ENCODE results near the gene MARCHF3. TPM values are rescaled to one million over a fixed set of nuclear protein-coding genes. Genes with fewer than 3 reads are reported as not detected.
"Not testable (repeated sequence)": the region's sequence is repeated elsewhere in the genome, so short reads cannot be mapped to it uniquely, and the experiment has no call there.

The MARCHF3 gene
- total RNA-seq, 1 donor from 2014 or later: 16.5 TPM

DNA sequence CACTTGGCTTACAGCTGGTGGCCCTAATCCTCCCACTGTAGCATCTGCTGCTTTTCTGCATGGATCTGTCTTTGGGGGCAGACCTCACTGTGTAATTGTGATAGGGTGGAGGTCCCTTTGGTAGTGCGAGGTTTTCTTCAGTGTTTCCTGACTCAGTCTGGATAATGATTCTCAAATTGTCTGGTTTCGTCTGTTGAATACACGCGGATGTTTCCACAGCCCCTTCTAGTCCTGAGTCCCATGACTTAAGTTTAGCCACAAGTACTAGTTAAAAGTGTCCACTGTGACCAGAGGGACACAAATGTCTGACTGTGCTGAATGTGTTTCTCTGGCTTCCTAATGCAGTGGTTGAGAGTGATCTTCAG lies 182.9 kb downstream of the MARCHF3 start:
- no peak overlapping the region for H3K4me2 ChIP-seq (ENCODE audit: low read length)
- H3K27ac Mint-ChIP-seq (ENCODE audit: unreplicated experiment): no peak overlapping the region

DNA sequence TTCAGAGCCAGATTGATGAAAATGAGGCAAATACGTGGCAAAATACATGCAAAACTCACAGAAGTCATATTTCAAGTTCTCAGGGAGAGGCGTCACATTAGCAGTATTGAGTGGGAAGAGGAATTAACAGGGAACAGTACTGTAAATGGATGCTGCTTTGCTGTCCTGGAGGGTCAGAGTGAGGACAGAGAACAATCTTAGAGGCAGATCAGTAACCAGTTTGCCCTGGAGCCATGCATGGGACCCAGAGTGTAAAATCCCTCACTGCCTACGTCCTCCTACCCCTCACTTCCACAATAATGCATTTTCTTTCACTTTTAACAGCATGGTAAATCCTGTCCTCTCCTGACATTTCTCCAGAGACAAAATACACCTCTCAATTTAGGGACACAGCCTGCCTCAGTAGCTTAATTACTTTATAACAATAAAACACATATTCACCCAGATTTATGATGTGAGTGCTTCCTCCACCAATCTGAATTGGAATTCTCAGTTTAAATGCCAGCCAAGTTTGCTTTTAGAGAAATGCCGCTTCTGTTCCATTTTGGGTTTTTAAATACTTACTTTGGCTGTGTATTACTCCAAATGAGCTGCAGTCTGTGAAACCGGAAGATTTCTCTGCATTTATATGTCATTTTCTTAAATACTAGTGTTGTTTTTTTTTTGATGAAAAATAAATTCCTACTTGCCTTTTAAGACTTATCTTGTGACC lies 183.5 kb downstream of the MARCHF3 start:
- Histone ChIP-seq H4K20me1 (ENCODE audit: insufficient read depth, low read length) (no peaks in the 10 kb centered on the region), H3K27me3 (ENCODE audit: insufficient read depth, low read length) (no peaks in the 10 kb centered on the region), H3K36me3 (ENCODE audit: insufficient read depth, low read length) (no peaks in the 10 kb centered on the region), H3K9me3 (ENCODE audit: insufficient read depth, low read depth, low read length) (no peaks in the 10 kb centered on the region), H3K4me3 (ENCODE audit: insufficient read depth, low read depth, low read length) (no peak overlapping the region), H3K79me2 (ENCODE audit: insufficient read depth, low read length) (no peaks in the 10 kb centered on the region), H3K9ac (ENCODE audit: low read length) (no peak overlapping the region), H3K27ac (ENCODE audit: low read depth, low read length) (no peak overlapping the region), H3K4me2 (ENCODE audit: low read length) (no peak overlapping the region), H3K4me1 (ENCODE audit: insufficient read depth, low read length) (peaks cover 7% of the 10 kb centered on the region), H2AFZ (ENCODE audit: low read depth, low read length) (no peak overlapping the region)
- H3K27me3 Mint-ChIP-seq (ENCODE audit: low read depth, unreplicated experiment): peaks cover 7% of the 10 kb centered on the region
- DNase-seq (ENCODE audit: low read depth) (no peak), FAIRE-seq (no peak)
- no peak for TF ChIP-seq EZH2 (IDR thresholded peaks at IDR 0.05; ENCODE audit: insufficient read depth, low read length)
- TF ChIP-seq, protein P1, sequence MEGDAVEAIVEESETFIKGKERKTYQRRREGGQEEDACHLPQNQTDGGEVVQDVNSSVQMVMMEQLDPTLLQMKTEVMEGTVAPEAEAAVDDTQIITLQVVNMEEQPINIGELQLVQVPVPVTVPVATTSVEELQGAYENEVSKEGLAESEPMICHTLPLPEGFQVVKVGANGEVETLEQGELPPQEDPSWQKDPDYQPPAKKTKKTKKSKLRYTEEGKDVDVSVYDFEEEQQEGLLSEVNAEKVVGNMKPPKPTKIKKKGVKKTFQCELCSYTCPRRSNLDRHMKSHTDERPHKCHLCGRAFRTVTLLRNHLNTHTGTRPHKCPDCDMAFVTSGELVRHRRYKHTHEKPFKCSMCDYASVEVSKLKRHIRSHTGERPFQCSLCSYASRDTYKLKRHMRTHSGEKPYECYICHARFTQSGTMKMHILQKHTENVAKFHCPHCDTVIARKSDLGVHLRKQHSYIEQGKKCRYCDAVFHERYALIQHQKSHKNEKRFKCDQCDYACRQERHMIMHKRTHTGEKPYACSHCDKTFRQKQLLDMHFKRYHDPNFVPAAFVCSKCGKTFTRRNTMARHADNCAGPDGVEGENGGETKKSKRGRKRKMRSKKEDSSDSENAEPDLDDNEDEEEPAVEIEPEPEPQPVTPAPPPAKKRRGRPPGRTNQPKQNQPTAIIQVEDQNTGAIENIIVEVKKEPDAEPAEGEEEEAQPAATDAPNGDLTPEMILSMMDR (IDR thresholded peaks at IDR 0.05; ENCODE audit: insufficient read depth, low read depth, low read length): no peak
- H3K9me3 Mint-ChIP-seq (ENCODE audit: unreplicated experiment): no peaks in the 10 kb centered on the region
- no peaks in the 10 kb centered on the region for H3K36me3 Mint-ChIP-seq (ENCODE audit: low read depth, unreplicated experiment)
- peaks cover 12% of the 10 kb centered on the region for H3K4me1 Mint-ChIP-seq (ENCODE audit: low read depth, unreplicated experiment)
- H3K27ac Mint-ChIP-seq (ENCODE audit: unreplicated experiment): no peak overlapping the region
- H3K4me3 Mint-ChIP-seq (ENCODE audit: unreplicated experiment): no peak overlapping the region

More for the DNA sequence above, 182.9 kb downstream of the MARCHF3 start:
- no peaks in the 10 kb centered on the region for H3K36me3 Mint-ChIP-seq (ENCODE audit: low read depth, unreplicated experiment)
- H3K9me3 Mint-ChIP-seq (ENCODE audit: unreplicated experiment): no peaks in the 10 kb centered on the region
- TF ChIP-seq, protein P1 (IDR thresholded peaks at IDR 0.05; ENCODE audit: insufficient read depth, low read depth, low read length): no peak
- TF ChIP-seq EZH2 (IDR thresholded peaks at IDR 0.05; ENCODE audit: insufficient read depth, low read length): no peak
- Histone ChIP-seq H3K4me3 (ENCODE audit: insufficient read depth, low read depth, low read length) (no peak overlapping the region), H4K20me1 (ENCODE audit: insufficient read depth, low read length) (no peaks in the 10 kb centered on the region), H2AFZ (ENCODE audit: low read depth, low read length) (no peak overlapping the region), H3K4me1 (ENCODE audit: insufficient read depth, low read length) (peaks cover 13% of the 10 kb centered on the region), H3K27me3 (ENCODE audit: insufficient read depth, low read length) (no peaks in the 10 kb centered on the region), H3K36me3 (ENCODE audit: insufficient read depth, low read length) (no peaks in the 10 kb centered on the region), H3K27ac (ENCODE audit: low read depth, low read length) (no peak overlapping the region), H3K79me2 (ENCODE audit: insufficient read depth, low read length) (no peaks in the 10 kb centered on the region), H3K9ac (ENCODE audit: low read length) (no peak overlapping the region), H3K9me3 (ENCODE audit: insufficient read depth, low read depth, low read length) (no peaks in the 10 kb centered on the region)
- peaks cover 7% of the 10 kb centered on the region for H3K27me3 Mint-ChIP-seq (ENCODE audit: low read depth, unreplicated experiment)
- FAIRE-seq: no peak
- H3K4me1 Mint-ChIP-seq (ENCODE audit: low read depth, unreplicated experiment): peaks cover 12% of the 10 kb centered on the region
- no peak for DNase-seq (ENCODE audit: low read depth)
- no peak overlapping the region for H3K4me3 Mint-ChIP-seq (ENCODE audit: unreplicated experiment)

DNA sequence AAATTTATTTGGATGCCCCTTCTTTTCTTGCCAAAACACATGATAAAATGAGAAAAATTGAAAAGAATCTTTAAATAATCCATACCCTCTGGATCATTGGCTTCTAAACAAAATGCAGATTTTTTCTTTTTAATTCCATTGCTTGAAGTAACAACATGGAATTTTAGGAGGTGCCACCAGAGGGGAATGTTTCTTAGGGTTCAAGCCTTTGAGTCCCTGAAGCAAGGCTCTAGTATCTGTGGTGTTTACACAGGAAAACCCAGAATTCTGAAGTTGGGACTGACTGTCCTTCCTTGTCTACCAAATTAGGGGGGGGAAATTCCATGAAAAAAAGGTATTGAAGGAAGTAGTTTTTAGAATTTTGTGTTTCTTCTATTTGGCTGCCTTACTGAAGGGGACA lies 184.0 kb downstream of the MARCHF3 start:
- no peak overlapping the region for H3K27ac Mint-ChIP-seq (ENCODE audit: unreplicated experiment)
- Histone ChIP-seq H3K9me3 (ENCODE audit: insufficient read depth, low read depth, low read length) (no peaks in the 10 kb centered on the region), H4K20me1 (ENCODE audit: insufficient read depth, low read length) (no peaks in the 10 kb centered on the region), H3K4me1 (ENCODE audit: insufficient read depth, low read length) (peaks cover 2% of the 10 kb centered on the region), H3K4me2 (ENCODE audit: low read length) (no peak overlapping the region), H2AFZ (ENCODE audit: low read depth, low read length) (no peak overlapping the region), H3K27ac (ENCODE audit: low read depth, low read length) (no peak overlapping the region), H3K4me3 (ENCODE audit: insufficient read depth, low read depth, low read length) (no peak overlapping the region), H3K9ac (ENCODE audit: low read length) (no peak overlapping the region), H3K27me3 (ENCODE audit: insufficient read depth, low read length) (no peaks in the 10 kb centered on the region), H3K79me2 (ENCODE audit: insufficient read depth, low read length) (no peaks in the 10 kb centered on the region), H3K36me3 (ENCODE audit: insufficient read depth, low read length) (no peaks in the 10 kb centered on the region)
- H3K27me3 Mint-ChIP-seq (ENCODE audit: low read depth, unreplicated experiment): peaks cover 7% of the 10 kb centered on the region
- TF ChIP-seq EZH2 (IDR thresholded peaks at IDR 0.05; ENCODE audit: insufficient read depth, low read length): no peak
- TF ChIP-seq, protein P1 (IDR thresholded peaks at IDR 0.05; ENCODE audit: insufficient read depth, low read depth, low read length): no peak
- no peak overlapping the region for H3K4me3 Mint-ChIP-seq (ENCODE audit: unreplicated experiment)
- H3K9me3 Mint-ChIP-seq (ENCODE audit: unreplicated experiment): no peaks in the 10 kb centered on the region
- peaks cover 15% of the 10 kb centered on the region for H3K4me1 Mint-ChIP-seq (ENCODE audit: low read depth, unreplicated experiment)
- FAIRE-seq (no peak), DNase-seq (ENCODE audit: low read depth) (no peak)
- no peaks in the 10 kb centered on the region for H3K36me3 Mint-ChIP-seq (ENCODE audit: low read depth, unreplicated experiment)

DNA sequence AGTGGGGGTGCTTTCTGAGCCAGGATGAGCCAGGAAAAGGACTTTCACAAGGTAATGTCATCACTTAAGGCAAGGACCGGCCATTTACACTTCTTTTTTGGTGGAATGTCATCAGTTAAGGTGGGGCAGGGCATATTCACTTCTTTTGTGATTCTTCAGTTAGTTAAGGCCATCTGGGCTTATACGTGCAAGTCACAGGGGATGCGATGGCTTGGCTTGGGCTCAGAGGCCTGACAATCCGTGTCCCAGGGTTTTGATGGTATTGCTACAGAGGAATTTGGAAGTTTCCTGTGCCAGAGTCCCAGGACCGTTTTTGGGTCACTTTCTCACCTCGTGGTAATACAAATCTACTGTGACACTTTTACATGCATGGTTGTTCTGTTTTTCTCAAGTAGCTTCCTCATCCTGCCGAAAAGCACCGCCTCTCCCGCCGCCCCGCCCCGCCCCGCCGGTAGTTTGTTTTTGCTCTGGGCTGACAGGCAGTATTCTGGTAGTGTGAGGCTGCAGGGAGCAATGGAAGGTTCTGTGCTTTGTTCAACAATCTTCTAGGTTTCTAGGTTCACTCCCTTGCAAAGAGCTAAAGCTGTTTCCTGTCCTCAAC lies 184.8 kb downstream of the MARCHF3 start:
- not testable (repeated sequence) for H3K27ac Mint-ChIP-seq (ENCODE audit: unreplicated experiment); H3K27ac ChIP-seq (ENCODE audit: low read depth, low read length); H3K36me3 ChIP-seq (ENCODE audit: insufficient read depth, low read length); H3K36me3 Mint-ChIP-seq (ENCODE audit: low read depth, unreplicated experiment); H3K9ac ChIP-seq (ENCODE audit: low read length); H3K27me3 ChIP-seq (ENCODE audit: insufficient read depth, low read length); H3K79me2 ChIP-seq (ENCODE audit: insufficient read depth, low read length); H2AFZ ChIP-seq (ENCODE audit: low read depth, low read length); H3K4me2 ChIP-seq (ENCODE audit: low read length); H3K4me1 ChIP-seq (ENCODE audit: insufficient read depth, low read length); FAIRE-seq; H3K27me3 Mint-ChIP-seq (ENCODE audit: low read depth, unreplicated experiment); H3K4me3 Mint-ChIP-seq (ENCODE audit: unreplicated experiment); H4K20me1 ChIP-seq (ENCODE audit: insufficient read depth, low read length); DNase-seq (ENCODE audit: low read depth); H3K4me3 ChIP-seq (ENCODE audit: insufficient read depth, low read depth, low read length); H3K9me3 Mint-ChIP-seq (ENCODE audit: unreplicated experiment); H3K9me3 ChIP-seq (ENCODE audit: insufficient read depth, low read depth, low read length)
- H3K4me1 Mint-ChIP-seq (ENCODE audit: low read depth, unreplicated experiment): peaks cover 19% of the 10 kb centered on the region
